EH (cell line): ENCODE measurements around the gene EGFLAM.
A peak's percentile ranks its signal among the peaks of the same experiment; 100 is the strongest.

ENCODE experiments used
- DNase-seq: peaks from one replicate; pipeline ENCODE4 v3.0.0-alpha.2; 2015; ENCODE audit warnings: low read depth

The EGFLAM gene

GRCh38 chr5:38265546-38266179, 7.3 kb downstream of the EGFLAM start:
- DNase-seq, result peak; percentile 58

- DNase-seq, result no peak
Measured at GRCh38 chr5:38267372-38267771, 9.0 kb downstream of the EGFLAM start.

GRCh38 chr5:38273626-38274025, 15.3 kb downstream of the EGFLAM start:
- DNase-seq, result no peak

- no peak for DNase-seq
Measured at GRCh38 chr5:38274370-38274769, 16.0 kb downstream of the EGFLAM start.

- DNase-seq, result no peak
Measured at GRCh38 chr5:38284384-38284783, 26.0 kb downstream of the EGFLAM start.

GRCh38 chr5:38285226-38285625, 26.9 kb downstream of the EGFLAM start:
- no peak for DNase-seq

GRCh38 chr5:38286002-38286401, 27.6 kb downstream of the EGFLAM start:
- no peak for DNase-seq

- no peak for DNase-seq
Measured at GRCh38 chr5:38287124-38287523, 28.8 kb downstream of the EGFLAM start.

GRCh38 chr5:38289457-38289856, 31.1 kb downstream of the EGFLAM start:
- DNase-seq, result no peak

- DNase-seq, result no peak
Measured at GRCh38 chr5:38290028-38290653, 31.8 kb downstream of the EGFLAM start.

GRCh38 chr5:38291355-38291754, 33.0 kb downstream of the EGFLAM start:
- DNase-seq, result no peak

GRCh38 chr5:38292228-38292627, 33.9 kb downstream of the EGFLAM start:
- DNase-seq, result no peak

- DNase-seq, result no peak
Measured at GRCh38 chr5:38295751-38296150, 37.4 kb downstream of the EGFLAM start.

- DNase-seq, result peak; percentile 2
Measured at GRCh38 chr5:38297830-38298608, 39.7 kb downstream of the EGFLAM start.

- DNase-seq, result no peak
Measured at GRCh38 chr5:38299585-38299984, 41.2 kb downstream of the EGFLAM start.

GRCh38 chr5:38305148-38305547, 46.8 kb downstream of the EGFLAM start:
- no peak for DNase-seq

GRCh38 chr5:38307845-38308244, 49.5 kb downstream of the EGFLAM start:
- DNase-seq, result no peak

- peak; percentile 69 for DNase-seq
Measured at GRCh38 chr5:38316544-38317224, 58.3 kb downstream of the EGFLAM start.

GRCh38 chr5:38317868-38318267, 59.5 kb downstream of the EGFLAM start:
- no peak for DNase-seq

GRCh38 chr5:38319491-38319890, 61.1 kb downstream of the EGFLAM start:
- peak; percentile 1 for DNase-seq

- DNase-seq, result no peak
Measured at GRCh38 chr5:38321978-38322377, 63.6 kb downstream of the EGFLAM start.

- peak; percentile 64 for DNase-seq
Measured at GRCh38 chr5:38323645-38324295, 65.4 kb downstream of the EGFLAM start.
